K562 (cell line): Measurements from ENCODE around the gene SGMS1. TPM values are rescaled to one million over a fixed set of nuclear protein-coding genes. Genes with fewer than 3 reads are reported as not detected.
A peak's percentile ranks its signal among the peaks of the same experiment; 100 is the strongest.

Experiments used
- ARID1B ChIP-seq: fragments of 450-650 bp; IDR thresholded peaks from 2 replicates; pipeline ENCODE4 v1.6.1; 2016; ENCODE audit warnings: antibody characterized with exemption, mild to moderate bottlenecking, inconsistent platforms
- BRCA1 ChIP-seq, 2 experiments: fragments of 450-650 bp in 1 of 2; sonication (generic) in 1 of 2; formaldehyde crosslinking in 1 of 2; IDR thresholded peaks; 2 replicates each; pipeline versions ENCODE4 v1.5.0 to v1.6.1; 2017 to 2020; ENCODE audit warnings: mild to moderate bottlenecking in 1 of 2, missing genetic modification reagents in 1 of 2
- BRD9 ChIP-seq: fragments of 450-650 bp; IDR thresholded peaks from 2 replicates; pipeline ENCODE4 v1.6.1; 2018; ENCODE audit warnings: low read depth; ENCODE audit not compliant: partially characterized antibody
- CTCF ChIP-seq, 3 experiments: IDR thresholded peaks in 2 of 3; conservative IDR thresholded peaks in 1 of 3; 2 replicates each; pipeline ENCODE4 v1.5.1; 2011 to 2012; ENCODE audit warnings: low read length in 3 of 3, mild to moderate bottlenecking in 3 of 3, control low read depth in 2 of 3, improper control_type of control experiment in 1 of 3, inconsistent platforms in 1 of 3, low read depth in 1 of 3, mixed read lengths in 1 of 3, moderate library complexity in 1 of 3; ENCODE audit not compliant: insufficient read depth in 2 of 3
- DACH1 ChIP-seq: fragments of 450-650 bp; IDR thresholded peaks from 2 replicates; pipeline ENCODE4 v1.6.1; 2018; ENCODE audit not compliant: partially characterized antibody
- DEAF1 ChIP-seq: fragments of 450-650 bp; formaldehyde crosslinking; IDR thresholded peaks from 2 replicates; pipeline ENCODE4 v1.4.0; 2020; ENCODE audit warnings: mild to moderate bottlenecking, moderate library complexity
- DNMT1 ChIP-seq: fragments of 450-650 bp; IDR thresholded peaks from 2 replicates; pipeline ENCODE4 v1.6.1; 2016; ENCODE audit warnings: antibody characterized with exemption, mild to moderate bottlenecking
- KDM1A ChIP-seq, 2 experiments: fragments of 450-650 bp; IDR thresholded peaks; 2 replicates each; pipeline ENCODE4 v1.6.1; 2016; ENCODE audit warnings: mild to moderate bottlenecking in 2 of 2
- MNT ChIP-seq, 2 experiments: fragments of 450-650 bp; conservative IDR thresholded peaks; 2 replicates each; pipeline ENCODE4 v1.6.1; 2017; ENCODE audit warnings: mild to moderate bottlenecking in 2 of 2, moderate library complexity in 2 of 2
- NCOR1 ChIP-seq: fragments of 450-650 bp; IDR thresholded peaks from 2 replicates; pipeline ENCODE4 v1.6.1; 2016; ENCODE audit warnings: mild to moderate bottlenecking, moderate library complexity
- RNF2 ChIP-seq: sonication (generic); IDR thresholded peaks from 2 replicates; pipeline ENCODE4 v1.6.1; 2016
- SMARCA4 ChIP-seq: fragments of 450-650 bp; IDR thresholded peaks from 2 replicates; pipeline ENCODE4 v1.6.1; 2016
- SOX6 ChIP-seq: fragments of 450-650 bp; IDR thresholded peaks from 2 replicates; pipeline ENCODE4 v1.6.1; 2014; ENCODE audit warnings: mild to moderate bottlenecking
- STAT6 ChIP-seq: sonication (generic); formaldehyde crosslinking; IDR thresholded peaks from 2 replicates; pipeline ENCODE4 v1.8.1; 2023; ENCODE audit warnings: mild to moderate bottlenecking, missing genetic modification reagents
- TEAD1 ChIP-seq, 2 experiments: fragments of 450-650 bp in 1 of 2; sonication (generic) in 1 of 2; formaldehyde crosslinking; IDR thresholded peaks; 2 replicates each; pipeline versions ENCODE4 v1.4.0 to v1.8.0; 2020 to 2022; ENCODE audit warnings: mild to moderate bottlenecking in 2 of 2, missing genetic modification reagents in 1 of 2
- ZFP30 ChIP-seq: fragments of 250-450 bp; sonication (Bioruptor Pico); IDR thresholded peaks from 2 replicates; pipeline ENCODE4 v1.8.0; 2022; ENCODE audit warnings: moderate library complexity, mild to moderate bottlenecking, inconsistent platforms, borderline replicate concordance
- ZNF398 ChIP-seq: fragments of 250-450 bp; sonication (Bioruptor Pico); IDR thresholded peaks from 2 replicates; pipeline ENCODE4 v1.8.0; 2021; ENCODE audit warnings: moderate library complexity, mild to moderate bottlenecking, inconsistent platforms
- ZNF668 ChIP-seq: fragments of 250-450 bp; sonication (Bioruptor Pico); IDR thresholded peaks from 2 replicates; pipeline ENCODE4 v1.8.0; 2022; ENCODE audit warnings: mild to moderate bottlenecking, inconsistent platforms
- polyA plus RNA-seq, 8 experiments: library from polyadenylated mRNA; depleted of rRNA in 4 of 8; stranded (reverse) in 5 of 8; unstranded in 3 of 8; fragments of >200 nt; fragmentation: Nextera tagmentation in 2 of 8; fragmentation: Illumina TruSeq in 1 of 8; extraction: Ambion mirVana in 2 of 8; extraction: Trizol in 1 of 8; gene quantifications; 2 replicates each; pipeline versions ENCODE4 v1.2.1 to v1.2.3, GENCODE V29; 2011 to 2014; ENCODE audit warnings: inconsistent platforms in 1 of 8, missing spikeins in 1 of 8
- total RNA-seq, 7 experiments: library from RNA; depleted of rRNA in 6 of 7; stranded (reverse); fragments of >200 nt in 6 of 7; fragmentation: Illumina TruSeq in 2 of 7; extraction: Trizol in 2 of 7; gene quantifications; 2 replicates each; pipeline versions ENCODE4 v1.2.1 to v1.2.3, GENCODE V29; 2011 to 2021; ENCODE audit warnings: low replicate concordance in 1 of 7

Gene SGMS1
- total and polyA plus RNA-seq, 9 of the 15 experiments (the other 6 are each of a cell fraction or from before 2014, with no cell fraction given) = 22.6 to 232 (median 82.2) TPM

GRCh38 chr10:50545846-50546245, 77.9 kb downstream of the SGMS1 start (continued):
- TF ChIP-seq SMARCA4 (peak; percentile 58), DNMT1 (no peak), MNT (conservative IDR thresholded peaks at IDR 0.05) (0 out of 4 replicates have a peak, but pooled peaks of 1 of the 2 experiments have one; percentile 31), BRCA1 (IDR thresholded peaks at IDR 0.05) (no peak), BRCA1 (CRISPR knock-in tag; IDR thresholded peaks at IDR 0.05) (no peak), TEAD1 (CRISPR knock-in tag; IDR thresholded peaks at IDR 0.05) (no peak), CTCF (IDR thresholded peaks at IDR 0.05 in 2 of 3, conservative IDR thresholded peaks at IDR 0.05 in 1 of 3; ENCODE audit: insufficient read depth in 2 of 3, low read depth in 1 of 3, low read length in 3 of 3) (peak in 1 of 3 experiments; percentile 12; a peak in 1 of 6 replicates), DACH1 (peak; percentile 40), SOX6 (peak; percentile 37; the same call in 1 of the 2 replicates), RNF2 (no peak), ZNF668 (CRISPR knock-in tag) (no peak), ZNF398 (CRISPR knock-in tag) (no peak), KDM1A (IDR thresholded peaks at IDR 0.05) (peak; percentile 63 to 75), STAT6 (CRISPR knock-in tag) (no peak), BRD9 (no peak), DEAF1 (CRISPR knock-in tag) (no peak), NCOR1 (peak; percentile 75), ARID1B (peak; percentile 66; the same call in 1 of the 2 replicates), ZFP30 (CRISPR knock-in tag) (no peak)
